HG03558 (cell line): ENCODE measurements around the gene ATXN3L.
"Not testable (repeated sequence)": the region's sequence is repeated elsewhere in the genome, so short reads cannot be mapped to it uniquely, and the experiment has no call there.

Experiments
- ATAC-seq: cut with Tn5 transposase; IDR thresholded peaks from one replicate; pipeline ENCODE4 v1.9.1; 2021; ENCODE audit warnings: moderate number of reproducible peaks; ENCODE audit not compliant: unreplicated experiment; ENCODE audit errors: extremely low read depth

The ATXN3L gene

GRCh38 chrX:13309631-13310030 lies 10.2 kb downstream of the ATXN3L start:
- no peak for ATAC-seq

- ATAC-seq, result no peak
These were observed 12.8 kb downstream of the ATXN3L start for GRCh38 chrX:13307041-13307440.

- no peak for ATAC-seq
These were observed 14.7 kb downstream of the ATXN3L start for GRCh38 chrX:13305108-13305507.

GRCh38 chrX:13304052-13304451 lies 15.8 kb downstream of the ATXN3L start:
- ATAC-seq, result no peak

GRCh38 chrX:13303248-13303647 lies 16.6 kb downstream of the ATXN3L start:
- ATAC-seq, result not testable (repeated sequence)

GRCh38 chrX:13298836-13299235 lies 21.0 kb downstream of the ATXN3L start:
- ATAC-seq, result no peak

- no peak for ATAC-seq
These were observed 24.0 kb downstream of the ATXN3L start for GRCh38 chrX:13295841-13296240.

- no peak for ATAC-seq
These were observed 26.2 kb downstream of the ATXN3L start for GRCh38 chrX:13293700-13294099.

- no peak for ATAC-seq
These were observed 28.8 kb downstream of the ATXN3L start for GRCh38 chrX:13290891-13291614.

- ATAC-seq, result no peak
These were observed 31.2 kb downstream of the ATXN3L start for GRCh38 chrX:13288671-13289070.

GRCh38 chrX:13287816-13288215 lies 32.0 kb downstream of the ATXN3L start:
- no peak for ATAC-seq

GRCh38 chrX:13285693-13286092 lies 34.2 kb downstream of the ATXN3L start:
- no peak for ATAC-seq

- ATAC-seq, result no peak
These were observed 34.6 kb downstream of the ATXN3L start for GRCh38 chrX:13285229-13285628.

- ATAC-seq, result no peak
These were observed 35.3 kb downstream of the ATXN3L start for GRCh38 chrX:13284570-13284969.

- ATAC-seq, result no peak
These were observed 35.8 kb downstream of the ATXN3L start for GRCh38 chrX:13283950-13284546.

GRCh38 chrX:13283512-13283911 lies 36.3 kb downstream of the ATXN3L start:
- no peak for ATAC-seq

- ATAC-seq, result no peak
These were observed 38.6 kb downstream of the ATXN3L start for GRCh38 chrX:13281289-13281688.

- ATAC-seq, result no peak
These were observed 40.4 kb downstream of the ATXN3L start for GRCh38 chrX:13279279-13280018.

- ATAC-seq, result no peak
These were observed 42.3 kb downstream of the ATXN3L start for GRCh38 chrX:13277539-13277938.

- ATAC-seq, result no peak
These were observed 42.9 kb downstream of the ATXN3L start for GRCh38 chrX:13276991-13277390.

- ATAC-seq, result no peak
These were observed 44.8 kb downstream of the ATXN3L start for GRCh38 chrX:13275031-13275430.
